Activated T-cell treated with anti-CD3 and anti-CD28 coated beads, Interleukin-2, amount 50 U/mL, for 72 hours (primary cell): Measurements from ENCODE around the gene LRRC25. TPM values are rescaled to one million over a fixed set of nuclear protein-coding genes. Genes with fewer than 3 reads are reported as not detected.

Experiments
- ATAC-seq, 2 donors: fragments of 150-1000 bp; cut with Tn5 transposase; replicated peaks in 1 of 2; 2 replicates each; pipeline ENCODE4 v1.10.0; 2021; ENCODE audit warnings: moderate library complexity in 2 of 2, mild to moderate bottlenecking in 1 of 2
- DNase-seq, 2 donors: peaks; one replicate each; pipeline ENCODE4 v3.0.0; 2021 to 2022; ENCODE audit warnings: mixed read lengths in 1 of 2
- H3K27ac Mint-ChIP-seq: one replicate; pipeline ENCODE4 v1.8.0; 2022; ENCODE audit warnings: mild to moderate bottlenecking, moderate library complexity, mixed read lengths
- H3K27me3 Mint-ChIP-seq: one replicate; pipeline ENCODE4 v1.8.0; 2022; ENCODE audit warnings: low read depth, mixed read lengths
- H3K36me3 Mint-ChIP-seq, 2 donors: one replicate each; pipeline ENCODE4 v1.8.0; 2022; ENCODE audit warnings: mixed read lengths in 2 of 2, mild to moderate bottlenecking in 1 of 2; ENCODE audit not compliant: insufficient read depth in 2 of 2
- H3K4me1 Mint-ChIP-seq: one replicate; pipeline ENCODE4 v1.8.0; 2022; ENCODE audit warnings: low read depth, mixed read lengths
- H3K4me3 Mint-ChIP-seq, 2 donors: one replicate each; pipeline ENCODE4 v1.8.0; 2022; ENCODE audit warnings: mild to moderate bottlenecking in 2 of 2, mixed read lengths in 2 of 2, moderate library complexity in 2 of 2
- H3K9me3 Mint-ChIP-seq, 2 donors: one replicate each; pipeline ENCODE4 v1.8.0; 2022; ENCODE audit warnings: mixed read lengths in 2 of 2
- total RNA-seq, 2 donors: library from RNA; stranded (reverse); gene quantifications; one replicate each; pipeline ENCODE4 v1.2.3, GENCODE V29; 2022

Gene LRRC25
- not detected for total RNA-seq

DNA sequence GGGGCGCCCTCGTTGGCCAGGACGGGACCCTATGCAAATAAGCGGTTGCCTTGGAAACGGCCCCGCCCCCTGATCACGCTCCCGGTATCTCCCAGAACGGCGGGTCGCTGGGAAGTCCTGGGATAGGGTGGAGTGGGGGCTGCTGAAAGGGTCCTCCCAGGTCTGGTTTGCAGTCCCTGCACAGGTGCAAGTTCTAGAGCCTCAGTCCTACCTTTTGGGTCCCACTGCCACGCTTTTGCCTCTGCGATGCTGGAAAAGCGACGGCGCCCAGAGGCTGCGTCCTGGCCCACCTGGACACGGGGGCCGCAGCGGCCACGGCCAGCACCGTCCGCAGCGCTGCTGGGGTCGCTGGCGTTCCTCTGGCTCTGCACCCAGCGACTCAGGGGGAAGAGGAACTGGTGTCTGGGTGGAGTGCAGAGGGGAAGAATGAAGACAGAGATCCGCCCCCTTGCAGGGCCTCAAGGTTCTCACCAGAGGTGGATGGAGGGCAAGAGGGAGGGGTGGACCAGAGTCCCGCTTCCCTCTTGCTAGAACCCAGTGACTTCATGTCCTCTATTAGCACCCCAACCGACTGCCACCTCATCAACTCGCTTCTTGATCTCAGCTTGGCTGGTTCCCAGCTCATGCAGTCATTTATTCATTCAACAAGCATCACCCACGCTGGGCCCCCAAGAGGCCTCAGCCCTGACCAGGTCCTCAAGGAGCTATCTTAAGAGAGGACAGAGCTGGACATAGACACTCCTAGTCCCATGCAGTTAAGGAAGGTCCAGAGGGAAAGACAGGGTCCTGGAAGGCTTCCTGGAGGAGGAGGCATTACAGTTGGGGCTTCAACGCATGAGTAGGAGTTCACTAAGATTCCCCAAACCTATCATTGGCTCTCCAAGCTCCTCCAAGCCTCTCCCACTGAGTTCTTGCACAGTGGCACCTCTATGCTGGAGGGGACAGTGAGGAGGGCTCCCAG, at the start of gene LRRC25:
TSS of gene LRRC25 (minus strand) at position 381 of the 961 bp plus-strand sequence. CDS start 659 bp downstream, outside the sequence.
- Mint-ChIP-seq H3K4me3 (no peak within 1 kb of the TSS), H3K36me3 (no peaks in the 10 kb centered on the region), H3K4me1 (no peaks in the 10 kb centered on the region), H3K9me3 (no peaks in the 10 kb centered on the region), H3K27me3 (peaks cover 17% of the 10 kb centered on the region), H3K27ac (no peak within 1 kb of the TSS)
- DNase-seq = no peak
- ATAC-seq = peak in 1 of 2 donors; percentile 30

DNA sequence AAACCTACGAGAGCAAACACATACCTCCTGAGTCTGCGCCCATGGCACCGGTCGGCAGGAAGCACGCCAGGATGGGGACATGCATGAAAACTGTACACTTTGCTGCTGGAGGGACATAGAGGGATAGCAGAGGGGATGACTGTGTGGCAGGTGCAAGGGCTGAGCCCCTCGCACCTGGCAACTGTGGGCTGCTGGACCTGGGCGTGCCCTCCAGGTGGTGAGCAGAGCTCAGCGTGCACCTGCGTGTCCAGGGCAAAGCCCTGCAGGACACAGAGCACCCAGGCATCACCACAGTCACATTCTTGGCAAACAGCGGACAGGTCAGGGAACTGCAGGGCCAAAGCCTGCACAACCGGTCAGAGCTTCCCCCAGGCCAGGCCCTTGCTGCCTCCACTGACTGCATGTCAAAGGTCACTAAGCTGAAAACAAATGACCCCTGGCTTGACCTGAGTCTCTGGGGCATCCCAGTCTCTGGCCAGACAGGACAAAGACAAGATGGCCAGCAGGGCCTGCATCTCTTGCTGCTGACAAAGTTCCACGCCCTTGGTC, 49.5 kb upstream of the LRRC25 start:
- Mint-ChIP-seq H3K4me3 (no peak overlapping the region), H3K4me1 (peaks cover 7% of the 10 kb centered on the region), H3K36me3 (peaks cover 6 to 16% of the 10 kb centered on the region in 2 donors), H3K27me3 (no peaks in the 10 kb centered on the region), H3K27ac (no peak overlapping the region), H3K9me3 (peaks cover 3 to 4% of the 10 kb centered on the region in 2 donors)
- DNase-seq = no peak
- no peak for ATAC-seq

- ATAC-seq (no peak), DNase-seq (no peak)
- H3K27ac Mint-ChIP-seq = no peak overlapping the region
- H3K4me3 Mint-ChIP-seq = no peak overlapping the region
- peaks cover 3 to 4% of the 10 kb centered on the region in 2 donors for H3K9me3 Mint-ChIP-seq
- peaks cover 7% of the 10 kb centered on the region for H3K4me1 Mint-ChIP-seq
- H3K27me3 Mint-ChIP-seq = no peaks in the 10 kb centered on the region
- peaks cover 6 to 16% of the 10 kb centered on the region in 2 donors for H3K36me3 Mint-ChIP-seq
These were observed 48.9 kb upstream of the LRRC25 start for GRCh38 chr19:18446145-18446810.

DNA sequence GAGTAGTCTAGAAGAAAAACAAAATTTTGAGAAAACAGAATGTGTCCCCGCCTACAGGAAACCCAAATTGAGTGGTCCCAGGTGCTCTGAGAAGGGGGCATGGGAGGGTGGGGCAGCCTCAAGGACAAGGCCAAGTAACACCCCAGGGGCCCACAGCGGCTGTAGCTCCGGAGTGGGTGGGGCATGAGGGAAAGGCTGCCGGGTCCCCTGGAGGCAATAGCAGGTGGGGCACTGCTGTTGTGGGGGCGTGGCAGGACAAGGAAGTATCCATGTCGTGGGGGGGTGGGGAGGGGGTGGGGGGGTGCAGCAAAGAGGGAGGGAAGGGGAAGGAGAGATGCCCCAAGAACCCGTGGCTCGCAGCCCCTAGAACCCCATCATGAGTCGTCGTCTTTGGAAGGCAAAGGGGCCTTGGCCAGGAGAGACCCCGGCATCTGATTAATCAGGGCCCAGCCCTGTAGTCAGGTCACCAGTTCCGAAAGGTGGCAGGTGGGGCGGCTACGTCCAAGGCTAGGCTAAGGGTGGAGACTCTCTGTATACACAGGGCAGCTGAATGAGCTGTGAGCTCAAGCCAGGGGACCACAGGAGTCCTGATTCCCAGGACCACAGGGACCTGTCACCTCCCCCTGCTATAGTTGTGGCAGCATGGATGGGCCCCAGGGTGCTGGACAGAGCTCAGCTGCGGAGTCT, 48.0 kb upstream of the LRRC25 start:
- H3K27ac Mint-ChIP-seq = no peak overlapping the region
- H3K9me3 Mint-ChIP-seq = peaks cover 3 to 4% of the 10 kb centered on the region in 2 donors
- H3K36me3 Mint-ChIP-seq = peaks cover 5 to 12% of the 10 kb centered on the region in 2 donors
- H3K27me3 Mint-ChIP-seq = no peaks in the 10 kb centered on the region
- peaks cover 7% of the 10 kb centered on the region for H3K4me1 Mint-ChIP-seq
- no peak for ATAC-seq
- no peak overlapping the region for H3K4me3 Mint-ChIP-seq
- no peak for DNase-seq

DNA sequence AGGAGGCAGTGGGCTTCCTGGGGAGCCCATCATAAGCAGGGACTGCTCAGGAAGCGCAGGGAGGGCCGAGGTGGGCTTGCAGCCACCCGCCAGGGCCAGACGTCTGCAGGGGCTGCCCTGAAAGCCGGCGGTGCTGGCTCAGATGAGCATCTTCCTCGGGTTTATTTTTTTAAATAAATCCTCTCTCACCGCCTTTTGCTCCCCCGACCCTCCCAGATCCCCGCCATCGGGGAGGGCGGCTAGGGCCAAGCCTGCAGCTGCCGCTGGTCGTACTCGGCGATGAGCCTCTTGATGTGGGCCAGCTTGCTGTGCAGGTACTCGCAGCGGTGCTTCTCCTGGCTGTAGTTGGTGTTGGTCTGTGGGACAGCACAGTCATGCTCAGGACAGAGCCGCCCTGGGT, 47.1 kb upstream of the LRRC25 start:
- no peak overlapping the region for H3K4me3 Mint-ChIP-seq
- no peak for ATAC-seq
- peaks cover 9% of the 10 kb centered on the region for H3K4me1 Mint-ChIP-seq
- H3K27ac Mint-ChIP-seq = no peak overlapping the region
- H3K36me3 Mint-ChIP-seq = peaks cover 5 to 12% of the 10 kb centered on the region in 2 donors
- no peak for DNase-seq
- no peaks in the 10 kb centered on the region for H3K27me3 Mint-ChIP-seq
- peaks cover 3 to 4% of the 10 kb centered on the region in 2 donors for H3K9me3 Mint-ChIP-seq

- Mint-ChIP-seq H3K27ac (no peak overlapping the region), H3K4me1 (peaks cover 16% of the 10 kb centered on the region), H3K27me3 (no peaks in the 10 kb centered on the region), H3K9me3 (peaks cover 3 to 4% of the 10 kb centered on the region in 2 donors), H3K4me3 (no peak overlapping the region), H3K36me3 (peaks cover 5 to 12% of the 10 kb centered on the region in 2 donors)
- ATAC-seq (no peak), DNase-seq (no peak)
These were observed 46.4 kb upstream of the LRRC25 start for GRCh38 chr19:18443831-18444230.

DNA sequence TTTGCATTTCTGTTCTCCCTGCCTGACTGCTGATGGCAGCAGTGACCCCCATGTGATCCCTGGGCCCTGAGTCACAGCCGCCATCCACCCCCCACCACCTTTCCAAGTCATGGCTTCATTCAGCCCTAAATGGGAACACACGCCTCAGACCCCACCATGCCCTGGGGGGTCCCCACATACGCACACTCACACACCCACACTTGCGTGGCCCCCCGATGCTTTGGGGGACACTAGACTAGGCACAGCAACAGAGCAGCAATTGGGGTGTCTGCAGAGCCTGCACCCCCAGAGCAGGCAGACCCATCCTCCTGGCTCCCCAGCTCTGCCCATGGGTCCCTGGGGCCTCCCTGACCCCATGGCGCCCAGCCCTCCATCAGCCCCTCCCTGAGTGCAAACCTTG, 46.0 kb upstream of the LRRC25 start:
- H3K27me3 Mint-ChIP-seq = no peaks in the 10 kb centered on the region
- no peak overlapping the region for H3K4me3 Mint-ChIP-seq
- peaks cover 5 to 9% of the 10 kb centered on the region in 2 donors for H3K36me3 Mint-ChIP-seq
- H3K27ac Mint-ChIP-seq = no peak overlapping the region
- ATAC-seq (no peak), DNase-seq (no peak)
- H3K9me3 Mint-ChIP-seq = peaks cover 3 to 4% of the 10 kb centered on the region in 2 donors
- H3K4me1 Mint-ChIP-seq = peaks cover 17% of the 10 kb centered on the region

- no peaks in the 10 kb centered on the region for H3K27me3 Mint-ChIP-seq
- ATAC-seq = no peak
- H3K27ac Mint-ChIP-seq = peak overlapping the region; percentile 93
- peaks cover 17% of the 10 kb centered on the region for H3K4me1 Mint-ChIP-seq
- no peak for DNase-seq
- H3K36me3 Mint-ChIP-seq = peaks cover 5 to 6% of the 10 kb centered on the region in 2 donors
- H3K9me3 Mint-ChIP-seq = peaks cover 3 to 4% of the 10 kb centered on the region in 2 donors
- no peak overlapping the region for H3K4me3 Mint-ChIP-seq
These were observed 45.5 kb upstream of the LRRC25 start for GRCh38 chr19:18442941-18443340.

DNA sequence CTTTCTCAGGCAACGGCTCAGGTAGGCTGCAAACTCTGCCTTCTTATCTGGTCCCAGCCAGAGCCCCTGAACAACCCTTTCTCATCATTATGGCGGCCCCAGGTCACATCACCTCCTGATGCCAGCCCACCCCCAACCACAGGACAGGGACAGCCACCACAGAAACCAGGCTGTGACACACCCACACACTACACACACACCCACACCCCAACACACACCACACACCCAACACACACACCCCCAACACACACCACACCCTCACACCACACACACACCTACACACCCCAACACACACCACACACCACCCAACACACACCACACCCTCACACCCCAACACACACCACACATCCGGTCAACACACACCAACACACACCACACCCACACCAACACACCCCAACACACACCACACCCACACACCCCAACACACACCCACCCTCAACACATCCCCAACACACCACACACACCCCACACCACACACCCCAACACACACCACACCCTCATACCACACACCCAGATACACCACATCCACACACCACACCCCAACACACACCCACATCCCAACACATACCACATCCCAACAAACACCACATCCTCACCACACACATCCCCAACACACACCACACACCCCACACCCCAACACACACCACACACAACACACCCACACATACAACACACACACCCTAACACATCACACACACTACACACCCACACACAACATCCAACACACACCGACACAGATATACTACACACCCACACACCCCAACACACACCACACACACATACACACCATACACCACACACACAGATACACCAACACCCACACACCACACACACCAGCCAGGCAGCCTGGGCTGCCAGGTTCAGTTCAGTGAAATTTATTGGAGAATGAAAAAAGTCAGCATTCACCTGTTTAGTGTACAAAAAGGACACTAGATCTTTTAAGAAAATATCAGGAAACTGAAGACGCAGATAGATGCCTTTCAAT, 44.7 kb upstream of the LRRC25 start:
- H3K4me1 Mint-ChIP-seq = peaks cover 17% of the 10 kb centered on the region
- ATAC-seq (peak in 1 of 2 donors; percentile 5), DNase-seq (peak in 1 of 2 donors; percentile 52)
- H3K9me3 Mint-ChIP-seq = peaks cover 3 to 4% of the 10 kb centered on the region in 2 donors
- peaks cover 5 to 6% of the 10 kb centered on the region in 2 donors for H3K36me3 Mint-ChIP-seq
- no peaks in the 10 kb centered on the region for H3K27me3 Mint-ChIP-seq
- peak overlapping the region; percentile 93 for H3K27ac Mint-ChIP-seq
- H3K4me3 Mint-ChIP-seq = peak overlapping the region in 1 of 2 donors; percentile 12

DNA sequence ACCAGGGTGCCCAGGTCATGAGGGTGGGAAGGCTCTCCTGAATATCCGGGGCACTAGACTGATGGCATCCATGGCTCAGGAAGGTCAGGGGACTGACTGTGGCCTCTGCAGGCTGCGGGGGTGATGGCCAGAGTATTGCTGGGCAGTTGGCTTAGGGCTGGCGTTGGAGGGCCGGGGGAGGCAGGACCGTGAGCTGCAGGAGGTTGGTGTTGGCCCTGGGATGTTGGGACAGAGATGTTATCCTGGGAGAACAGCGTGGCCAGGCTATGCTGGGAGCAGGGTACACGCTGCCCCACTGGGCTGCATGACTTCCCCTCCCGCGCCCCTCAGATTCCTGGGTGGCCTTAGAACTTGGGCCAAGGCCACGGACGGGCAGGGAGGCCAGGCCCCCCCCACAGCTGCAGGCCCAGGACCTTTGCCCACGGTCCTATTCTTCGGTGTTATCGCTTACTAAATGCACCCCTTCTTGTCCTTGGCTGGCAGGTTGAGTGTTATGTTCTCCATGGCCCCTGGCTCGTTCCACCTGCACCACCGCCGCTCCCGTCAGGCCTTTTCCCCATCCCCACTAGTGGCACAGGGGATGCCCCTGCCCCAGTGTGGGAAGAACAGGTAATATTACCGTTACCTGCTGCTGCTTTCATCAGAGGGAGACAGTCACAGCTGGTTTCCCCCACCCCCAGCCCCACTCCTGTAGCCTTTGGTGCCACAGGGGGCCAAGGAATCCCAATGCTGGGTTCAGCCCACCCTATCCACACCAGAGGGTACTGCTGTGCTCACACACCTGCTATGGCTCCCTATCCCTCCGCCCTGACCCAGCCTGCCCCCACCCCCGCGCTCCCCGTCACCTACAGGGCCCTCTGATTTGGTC, 43.7 kb upstream of the LRRC25 start:
- ATAC-seq = no peak
- Mint-ChIP-seq H3K27me3 (no peaks in the 10 kb centered on the region), H3K36me3 (peaks cover 5 to 6% of the 10 kb centered on the region in 2 donors), H3K9me3 (peaks cover 3 to 4% of the 10 kb centered on the region in 2 donors), H3K27ac (no peak overlapping the region), H3K4me3 (no peak overlapping the region), H3K4me1 (peaks cover 20% of the 10 kb centered on the region)
- DNase-seq = no peak

- no peaks in the 10 kb centered on the region for H3K27me3 Mint-ChIP-seq
- H3K27ac Mint-ChIP-seq = no peak overlapping the region
- peaks cover 3 to 4% of the 10 kb centered on the region in 2 donors for H3K9me3 Mint-ChIP-seq
- ATAC-seq (peak in 1 of 2 donors; percentile 17), DNase-seq (peak in 1 of 2 donors; percentile 53)
- H3K36me3 Mint-ChIP-seq = peaks cover 5 to 6% of the 10 kb centered on the region in 2 donors
- no peak overlapping the region for H3K4me3 Mint-ChIP-seq
- peaks cover 23% of the 10 kb centered on the region for H3K4me1 Mint-ChIP-seq
These were observed 43.0 kb upstream of the LRRC25 start for GRCh38 chr19:18440415-18440877.
